A549 (cell line): ENCODE measurements around the gene CIAPIN1. TPM values are rescaled to one million over a fixed set of nuclear protein-coding genes. Genes with fewer than 3 reads are reported as not detected.

Source experiments
- ATAC-seq, 2 experiments: fragments of 200-7000 bp in 1 of 2; fragments of >200 bp in 1 of 2; cut with Nextera tagmentation in 1 of 2; cut with Tn5 transposase in 1 of 2; 3 replicates each; pipeline versions ENCODE4 v1.8.0 to v1.9.1; 2018 to 2020; ENCODE audit warnings: mild to moderate bottlenecking in 1 of 2, moderate library complexity in 1 of 2
- CTCF ChIA-PET: fragments of 300-600 bp; sonication (Branson Sonifier 250); formaldehyde crosslinking; extraction: SDS; loops from one replicate; lab custom pipeline; 2021; ENCODE audit warnings: antibody characterized with exemption, inconsistent platforms; lab: Yijun Ruan, JAX
- POLR2A ChIA-PET: fragments of 350-600 bp; formaldehyde crosslinking; extraction: SDS; loops from one replicate; lab custom pipeline; 2021; ENCODE audit warnings: antibody characterized with exemption, inconsistent platforms; lab: Yijun Ruan, JAX
- DNase-seq, 2 experiments: peaks; one replicate each; pipeline versions ENCODE4 v3.0.0 to v3.0.0-alpha.2; 2011 to 2016; ENCODE audit warnings: low read depth in 1 of 2, low spot score in 1 of 2
- FAIRE-seq: peaks from 2 replicates; lab custom pipeline; 2011; peaks lifted over from hg19 to GRCh38; lab: Jason Lieb, UNC
- H3K27ac ChIP-seq, 2 experiments: fragments of >200 bp; sonication (Bioruptor Twin); formaldehyde crosslinking; 3 replicates each; pipeline ENCODE4 v1.5.1; 2016 to 2017
- H3K4me1 ChIP-seq: fragments of >200 bp; sonication (Bioruptor Twin); formaldehyde crosslinking; 3 replicates; pipeline ENCODE4 v1.6.1; 2016
- H3K4me2 ChIP-seq: fragments of >200 bp; sonication (Bioruptor Twin); formaldehyde crosslinking; 3 replicates; pipeline ENCODE4 v1.6.1; 2016
- H3K4me3 ChIP-seq: fragments of >200 bp; sonication (Bioruptor Twin); formaldehyde crosslinking; 3 replicates; pipeline ENCODE4 v1.5.1; 2016
- H3K9me3 ChIP-seq: fragments of >200 bp; sonication (Bioruptor Twin); formaldehyde crosslinking; 3 replicates; pipeline ENCODE4 v1.6.1; 2016
- BHLHE40 ChIP-seq: IDR thresholded peaks from 2 replicates; pipeline ENCODE4 v1.6.1; 2012; ENCODE audit warnings: low read depth, low read length, inconsistent platforms
- CBX2 ChIP-seq: fragments of 200-600 bp; sonication (generic); IDR thresholded peaks from 2 replicates; pipeline ENCODE4 v1.6.1; 2016; ENCODE audit warnings: low read depth, mild to moderate bottlenecking, borderline replicate concordance
- CHD2 ChIP-seq: fragments of 150-350 bp; IDR thresholded peaks from 2 replicates; pipeline ENCODE4 v1.6.1; 2014; ENCODE audit warnings: low read length; ENCODE audit not compliant: partially characterized antibody
- EHF ChIP-seq: fragments of 250-450 bp; sonication (Bioruptor Pico); IDR thresholded peaks from 2 replicates; pipeline ENCODE4 v1.5.0; 2020; ENCODE audit warnings: mild to moderate bottlenecking
- EP300 ChIP-seq, 2 experiments: fragments of >200 bp; sonication (Bioruptor Twin); formaldehyde crosslinking; IDR thresholded peaks; 2 replicates in 1 of 2; 3 replicates in 1 of 2; pipeline ENCODE4 v1.6.1; 2016 to 2017
- FOSL2 ChIP-seq, 2 experiments: fragments of 450-650 bp in 1 of 2; fragments of >200 bp in 1 of 2; sonication (Bioruptor Twin) in 1 of 2; formaldehyde crosslinking; IDR thresholded peaks; 2 replicates each; pipeline versions ENCODE4 v1.5.0 to v1.6.1; 2016 to 2020; ENCODE audit warnings: mild to moderate bottlenecking in 1 of 2, moderate library complexity in 1 of 2
- FOXS1 ChIP-seq: fragments of 250-450 bp; sonication (Bioruptor Pico); IDR thresholded peaks from 2 replicates; pipeline ENCODE4 v1.5.0; 2020; ENCODE audit warnings: mild to moderate bottlenecking, moderate library complexity
- HDAC2 ChIP-seq: fragments of 200-600 bp; sonication (generic); IDR thresholded peaks from 2 replicates; pipeline ENCODE4 v1.6.1; 2016
- HOXA7 ChIP-seq: fragments of 250-450 bp; sonication (Bioruptor Pico); IDR thresholded peaks from 2 replicates; pipeline ENCODE4 v1.5.0; 2020; ENCODE audit warnings: mild to moderate bottlenecking, moderate library complexity
- KDM1A ChIP-seq: fragments of 200-600 bp; sonication (generic); IDR thresholded peaks from 2 replicates; pipeline ENCODE4 v1.6.1; 2016; ENCODE audit warnings: low read depth, mild to moderate bottlenecking
- KDM5A ChIP-seq: fragments of 200-600 bp; sonication (generic); IDR thresholded peaks from 2 replicates; pipeline ENCODE4 v1.6.1; 2016; ENCODE audit warnings: antibody characterized with exemption, mild to moderate bottlenecking
- MAZ ChIP-seq: fragments of 150-350 bp; IDR thresholded peaks from 2 replicates; pipeline ENCODE4 v1.6.1; 2014; ENCODE audit warnings: antibody characterized with exemption, low read depth, low read length, borderline replicate concordance
- MYC ChIP-seq: IDR thresholded peaks from 2 replicates; pipeline ENCODE4 v1.6.1; 2012; ENCODE audit warnings: mild to moderate bottlenecking, inconsistent platforms, low read length, improper control_type of control experiment, borderline replicate concordance
- NFE2L2 ChIP-seq: fragments of 150-350 bp; conservative IDR thresholded peaks from 2 replicates; pipeline ENCODE4 v1.6.1; 2014; ENCODE audit warnings: low read length
- NR3C1 ChIP-seq: fragments of >200 bp; sonication (Bioruptor Twin); formaldehyde crosslinking; IDR thresholded peaks from 3 replicates; pipeline ENCODE4 v1.6.1; 2017
- POLR2A ChIP-seq: IDR thresholded peaks from 2 replicates; pipeline ENCODE4 v1.6.1; 2012; ENCODE audit warnings: mild to moderate bottlenecking, low read length
- RFX5 ChIP-seq: fragments of 450-650 bp; IDR thresholded peaks from 2 replicates; pipeline ENCODE4 v1.7.1; 2014; ENCODE audit warnings: antibody characterized with exemption, mild to moderate bottlenecking, moderate library complexity
- RNF2 ChIP-seq: fragments of 200-600 bp; sonication (generic); IDR thresholded peaks from 2 replicates; pipeline ENCODE4 v1.6.1; 2016; ENCODE audit warnings: low read depth, mild to moderate bottlenecking, antibody characterized with exemption, moderate library complexity, borderline replicate concordance
- SMC3 ChIP-seq: fragments of >200 bp; sonication (Bioruptor Twin); formaldehyde crosslinking; IDR thresholded peaks from 3 replicates; pipeline ENCODE4 v1.6.1; 2018; ENCODE audit warnings: inconsistent platforms
- SREBF2 ChIP-seq: fragments of 450-650 bp; IDR thresholded peaks from 2 replicates; pipeline ENCODE4 v1.6.1; 2014; ENCODE audit warnings: mild to moderate bottlenecking, moderate library complexity
- ZC3H11A ChIP-seq: fragments of 450-650 bp; IDR thresholded peaks from 2 replicates; pipeline ENCODE4 v1.6.1; 2014; ENCODE audit warnings: antibody characterized with exemption, mild to moderate bottlenecking
- ZNF302 ChIP-seq: fragments of 250-450 bp; sonication (Bioruptor Pico); IDR thresholded peaks from 2 replicates; pipeline ENCODE4 v1.9.0; 2021; ENCODE audit warnings: inconsistent platforms, mild to moderate bottlenecking, moderate library complexity
- ZSCAN20 ChIP-seq: fragments of 250-450 bp; sonication (Bioruptor Pico); IDR thresholded peaks from 2 replicates; pipeline ENCODE4 v1.8.0; 2022; ENCODE audit warnings: mild to moderate bottlenecking, moderate library complexity
- WGBS: methylation state at CpG from one replicate; pipeline ENCODE4 v1.1.6; 2017; ENCODE audit errors: missing lambda C conversion rate; 5-methylcytosine and 5-hydroxymethylcytosine counted together
- polyA plus RNA-seq, 4 experiments: library from polyadenylated mRNA; depleted of rRNA in 3 of 4; stranded (reverse); fragments of >200 nt; fragmentation: RNase III in 1 of 4; extraction: RNeasy Plus Mini Kit Qiagen cat#74134 plus additional on column Dnase treatment in 1 of 4; gene quantifications; 2 replicates in 3 of 4; 3 replicates in 1 of 4; pipeline ENCODE4 v1.2.3, GENCODE V29; 2011 to 2017
- TF ChIP-seq, protein P1 (sequence below): IDR thresholded peaks from 2 replicates; pipeline ENCODE4 v1.6.1; 2012
- TF ChIP-seq, protein P2 (sequence below): IDR thresholded peaks from 2 replicates; pipeline ENCODE4 v1.6.1; 2012
- TF ChIP-seq, protein P3 (sequence below): fragments of >200 bp; sonication (Bioruptor Twin); formaldehyde crosslinking; IDR thresholded peaks from 3 replicates; pipeline ENCODE4 v1.5.1; 2016
- TF ChIP-seq, protein P4 (sequence below): fragments of >200 bp; sonication (Bioruptor Twin); formaldehyde crosslinking; IDR thresholded peaks from 3 replicates; pipeline ENCODE4 v1.6.1; 2016
- TF ChIP-seq, protein P5 (sequence below): fragments of 450-650 bp; IDR thresholded peaks from 2 replicates; pipeline ENCODE4 v1.6.1; 2014; ENCODE audit warnings: antibody characterized with exemption
- TF ChIP-seq, protein P6 (sequence below): fragments of 250-450 bp; sonication (Bioruptor Pico); IDR thresholded peaks from 2 replicates; pipeline ENCODE4 v1.5.0; 2020; ENCODE audit warnings: low read depth, mild to moderate bottlenecking, moderate library complexity
- TF ChIP-seq, protein P7 (sequence below): fragments of >200 bp; sonication (Bioruptor Twin); formaldehyde crosslinking; IDR thresholded peaks from 2 replicates; pipeline ENCODE4 v1.6.1; 2016

CIAPIN1 gene
- polyA plus RNA-seq, 2 of the 4 experiments (the other 2 are of a cell fraction): 71.5 to 101 TPM

DNA sequence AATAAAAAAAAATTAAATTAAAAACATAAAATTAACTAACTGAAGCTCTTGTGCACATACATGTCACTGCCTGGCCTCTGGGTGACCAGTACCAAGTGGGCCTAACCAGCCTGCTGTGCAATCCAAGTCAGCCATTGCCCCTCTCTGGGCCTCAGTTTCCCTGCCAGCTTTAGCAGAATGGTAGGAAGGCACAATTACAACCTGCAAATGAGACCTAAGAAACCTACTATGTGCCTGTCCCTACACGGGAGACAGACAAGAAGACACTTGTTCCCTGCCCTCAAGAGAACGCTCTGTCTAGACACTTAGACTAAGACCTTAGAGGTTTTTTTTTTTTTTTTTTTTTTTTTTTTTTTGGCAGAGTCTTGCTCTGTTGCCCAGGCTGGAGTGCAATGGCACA lies 1.7 kb downstream of the CIAPIN1 start:
- Histone ChIP-seq H3K4me2 (peak overlapping the region; percentile 97; the same call in 2 of the 3 replicates), H3K4me3 (no peak overlapping the region; the same call in 2 of the 3 replicates), H3K9me3 (no peaks in the 10 kb centered on the region)
- DNase-seq (no peak), ATAC-seq (no peak), FAIRE-seq (no peak)
- ChIA-PET CTCF (interaction anchor here (1.0 to 3.3 kb wide), 4 partner anchors 9 to 145 kb away, joined by 3 to 20 read pairs (median 10); no protein-coding TSS in a partner anchor), POLR2A (no interaction called here)
- 96% methylated on average over 2 of the region's 2 CpGs for WGBS
- TF ChIP-seq SMC3 (no peak), BHLHE40 (no peak), MAZ (no peak), FOSL2 (IDR thresholded peaks at IDR 0.05) (no peak), FOSL2 (CRISPR knock-in tag; IDR thresholded peaks at IDR 0.05) (no peak), CHD2 (no peak), MYC (no peak), ZC3H11A (no peak), ZSCAN20 (CRISPR knock-in tag) (no peak), RFX5 (no peak), KDM5A (no peak), HOXA7 (CRISPR knock-in tag) (no peak), EP300 (IDR thresholded peaks at IDR 0.05) (no peak)
- TF ChIP-seq, protein P1, sequence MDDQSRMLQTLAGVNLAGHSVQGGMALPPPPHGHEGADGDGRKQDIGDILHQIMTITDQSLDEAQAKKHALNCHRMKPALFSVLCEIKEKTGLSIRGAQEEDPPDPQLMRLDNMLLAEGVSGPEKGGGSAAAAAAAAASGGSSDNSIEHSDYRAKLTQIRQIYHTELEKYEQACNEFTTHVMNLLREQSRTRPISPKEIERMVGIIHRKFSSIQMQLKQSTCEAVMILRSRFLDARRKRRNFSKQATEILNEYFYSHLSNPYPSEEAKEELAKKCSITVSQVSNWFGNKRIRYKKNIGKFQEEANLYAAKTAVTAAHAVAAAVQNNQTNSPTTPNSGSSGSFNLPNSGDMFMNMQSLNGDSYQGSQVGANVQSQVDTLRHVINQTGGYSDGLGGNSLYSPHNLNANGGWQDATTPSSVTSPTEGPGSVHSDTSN: no peak
- TF ChIP-seq, protein P2, sequence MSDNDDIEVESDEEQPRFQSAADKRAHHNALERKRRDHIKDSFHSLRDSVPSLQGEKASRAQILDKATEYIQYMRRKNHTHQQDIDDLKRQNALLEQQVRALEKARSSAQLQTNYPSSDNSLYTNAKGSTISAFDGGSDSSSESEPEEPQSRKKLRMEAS: no peak
- TF ChIP-seq, protein P3, sequence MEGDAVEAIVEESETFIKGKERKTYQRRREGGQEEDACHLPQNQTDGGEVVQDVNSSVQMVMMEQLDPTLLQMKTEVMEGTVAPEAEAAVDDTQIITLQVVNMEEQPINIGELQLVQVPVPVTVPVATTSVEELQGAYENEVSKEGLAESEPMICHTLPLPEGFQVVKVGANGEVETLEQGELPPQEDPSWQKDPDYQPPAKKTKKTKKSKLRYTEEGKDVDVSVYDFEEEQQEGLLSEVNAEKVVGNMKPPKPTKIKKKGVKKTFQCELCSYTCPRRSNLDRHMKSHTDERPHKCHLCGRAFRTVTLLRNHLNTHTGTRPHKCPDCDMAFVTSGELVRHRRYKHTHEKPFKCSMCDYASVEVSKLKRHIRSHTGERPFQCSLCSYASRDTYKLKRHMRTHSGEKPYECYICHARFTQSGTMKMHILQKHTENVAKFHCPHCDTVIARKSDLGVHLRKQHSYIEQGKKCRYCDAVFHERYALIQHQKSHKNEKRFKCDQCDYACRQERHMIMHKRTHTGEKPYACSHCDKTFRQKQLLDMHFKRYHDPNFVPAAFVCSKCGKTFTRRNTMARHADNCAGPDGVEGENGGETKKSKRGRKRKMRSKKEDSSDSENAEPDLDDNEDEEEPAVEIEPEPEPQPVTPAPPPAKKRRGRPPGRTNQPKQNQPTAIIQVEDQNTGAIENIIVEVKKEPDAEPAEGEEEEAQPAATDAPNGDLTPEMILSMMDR: no peak
- TF ChIP-seq, protein P4, sequence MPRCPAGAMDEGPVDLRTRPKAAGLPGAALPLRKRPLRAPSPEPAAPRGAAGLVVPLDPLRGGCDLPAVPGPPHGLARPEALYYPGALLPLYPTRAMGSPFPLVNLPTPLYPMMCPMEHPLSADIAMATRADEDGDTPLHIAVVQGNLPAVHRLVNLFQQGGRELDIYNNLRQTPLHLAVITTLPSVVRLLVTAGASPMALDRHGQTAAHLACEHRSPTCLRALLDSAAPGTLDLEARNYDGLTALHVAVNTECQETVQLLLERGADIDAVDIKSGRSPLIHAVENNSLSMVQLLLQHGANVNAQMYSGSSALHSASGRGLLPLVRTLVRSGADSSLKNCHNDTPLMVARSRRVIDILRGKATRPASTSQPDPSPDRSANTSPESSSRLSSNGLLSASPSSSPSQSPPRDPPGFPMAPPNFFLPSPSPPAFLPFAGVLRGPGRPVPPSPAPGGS: no peak
- TF ChIP-seq, protein P5, sequence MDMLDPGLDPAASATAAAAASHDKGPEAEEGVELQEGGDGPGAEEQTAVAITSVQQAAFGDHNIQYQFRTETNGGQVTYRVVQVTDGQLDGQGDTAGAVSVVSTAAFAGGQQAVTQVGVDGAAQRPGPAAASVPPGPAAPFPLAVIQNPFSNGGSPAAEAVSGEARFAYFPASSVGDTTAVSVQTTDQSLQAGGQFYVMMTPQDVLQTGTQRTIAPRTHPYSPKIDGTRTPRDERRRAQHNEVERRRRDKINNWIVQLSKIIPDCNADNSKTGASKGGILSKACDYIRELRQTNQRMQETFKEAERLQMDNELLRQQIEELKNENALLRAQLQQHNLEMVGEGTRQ: no peak
- TF ChIP-seq, protein P6, sequence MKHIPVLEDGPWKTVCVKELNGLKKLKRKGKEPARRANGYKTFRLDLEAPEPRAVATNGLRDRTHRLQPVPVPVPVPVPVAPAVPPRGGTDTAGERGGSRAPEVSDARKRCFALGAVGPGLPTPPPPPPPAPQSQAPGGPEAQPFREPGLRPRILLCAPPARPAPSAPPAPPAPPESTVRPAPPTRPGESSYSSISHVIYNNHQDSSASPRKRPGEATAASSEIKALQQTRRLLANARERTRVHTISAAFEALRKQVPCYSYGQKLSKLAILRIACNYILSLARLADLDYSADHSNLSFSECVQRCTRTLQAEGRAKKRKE (CRISPR knock-in tag): no peak
- TF ChIP-seq, all 56 proteins: peak for 0
- H3K4me1 ChIP-seq: peaks cover 27% of the 10 kb centered on the region
- H3K27ac ChIP-seq: no peak overlapping the region

DNA sequence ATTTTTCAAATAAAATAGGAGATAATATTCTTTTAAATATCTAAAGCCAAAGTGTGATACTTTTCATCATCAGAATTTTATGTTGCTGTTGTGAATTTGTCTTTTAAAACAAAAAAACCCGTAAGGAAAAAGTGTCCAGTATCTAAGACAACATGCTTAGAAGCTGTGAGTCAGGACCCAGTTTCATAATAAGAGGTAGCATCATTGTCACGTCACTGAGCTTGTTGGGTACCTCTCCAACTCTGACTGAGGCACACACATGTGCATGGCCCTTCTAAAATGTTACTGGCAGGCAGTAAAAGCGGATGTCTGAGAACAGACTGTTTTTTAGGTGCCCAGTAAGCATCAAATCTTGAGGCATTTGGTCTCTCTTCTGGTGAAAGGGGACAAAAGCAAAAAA lies 2.5 kb downstream of the CIAPIN1 start:
- Histone ChIP-seq H3K9me3 (no peaks in the 10 kb centered on the region), H3K27ac (no peak overlapping the region), H3K4me2 (no peak overlapping the region), H3K4me1 (peaks cover 27% of the 10 kb centered on the region), H3K4me3 (no peak overlapping the region)
- 83% methylated on average over 3 of the region's 3 CpGs for WGBS
- POLR2A ChIA-PET: interaction anchor here (1.2 kb wide), 1 partner anchor 18 kb away, joined by 3 read pairs; the partner anchor contains the start of gene POLR2C
- CTCF ChIA-PET: interaction anchor here (1.0 to 5.3 kb wide), 8 partner anchors 8 to 144 kb away, joined by 3 to 30 read pairs (median 10); partner anchors contain the start of gene POLR2C
- FAIRE-seq (no peak), ATAC-seq (no peak), DNase-seq (no peak)
- TF ChIP-seq FOXS1 (CRISPR knock-in tag) (no peak), HDAC2 (no peak), NFE2L2 (no peak), NR3C1 (no peak), SREBF2 (no peak), EHF (CRISPR knock-in tag) (no peak), BHLHE40 (no peak), CBX2 (no peak), KDM1A (no peak), RNF2 (no peak), POLR2A (no peak), ZNF302 (CRISPR knock-in tag) (no peak), ZC3H11A (no peak), SMC3 (no peak), MAZ (no peak)
- TF ChIP-seq, protein P7, sequence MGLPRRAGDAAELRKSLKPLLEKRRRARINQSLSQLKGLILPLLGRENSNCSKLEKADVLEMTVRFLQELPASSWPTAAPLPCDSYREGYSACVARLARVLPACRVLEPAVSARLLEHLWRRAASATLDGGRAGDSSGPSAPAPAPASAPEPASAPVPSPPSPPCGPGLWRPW: no peak
- TF ChIP-seq, protein P6 (CRISPR knock-in tag): no peak
- TF ChIP-seq, protein P1: no peak
